Left renal cortex interstitium (tissue), 4 donors: ENCODE data around the gene AK8. TPM values are rescaled to one million over a fixed set of nuclear protein-coding genes. Genes with fewer than 3 reads are reported as not detected.

Experiments
- DNase-seq, 4 donors: peaks; one replicate each; pipeline ENCODE4 v3.0.0-alpha.2; 2013; ENCODE audit warnings: low read depth in 4 of 4, low spot score in 2 of 4, missing footprints in 1 of 4
- polyA plus RNA-seq, 4 donors: library from polyadenylated mRNA; unstranded; fragments of 120-200 nt; gene quantifications; one replicate each; pipeline ENCODE4 v1.2.1, GENCODE V29; 2013; ENCODE audit not compliant: insufficient read length in 4 of 4

Gene AK8
- polyA plus RNA-seq, 4 donors: 2.9 to 4.0 (median 3.7) TPM

GRCh38 chr9:132677976-132678375, 200.1 kb downstream of the AK8 start:
- DNase-seq: no peak

Other genes starting within 250 kb of the AK8 start
- 10 to 100 TPM; 16.3 to 20.3 (median 16.8) TPM for gene DDX31, start 208.3 kb downstream of the AK8 start, polyA plus RNA-seq
- 10 to 100 TPM; 24.2 to 26.4 (median 24.9) TPM for gene GTF3C4, start 207.8 kb downstream of the AK8 start, polyA plus RNA-seq
- gene SPACA9, start 614 bp upstream of the AK8 start, polyA plus RNA-seq: 10 to 100 TPM in 2 of 4 donors, 1 to 10 TPM in 2; 8.8 to 11.6 (median 9.5) TPM
- gene TSC1, start 66.3 kb upstream of the AK8 start, polyA plus RNA-seq: 10 to 100 TPM; 29.5 to 67.4 (median 45.0) TPM
- 1 to 10 TPM in 1 of 4 donors, under 1 TPM in 3; 0.71 to 1.0 (median 0.91) TPM for gene GFI1B, start 100.4 kb upstream of the AK8 start, polyA plus RNA-seq
- gene GTF3C5, start 152.7 kb upstream of the AK8 start, polyA plus RNA-seq: 10 to 100 TPM; 61.3 to 85.1 (median 67.9) TPM
- 1 to 10 TPM; 3.5 to 5.8 (median 5.0) TPM for gene CEL, start 183.7 kb upstream of the AK8 start, polyA plus RNA-seq
- gene RALGDS, start 243.0 kb upstream of the AK8 start, polyA plus RNA-seq: 10 to 100 TPM; 32.2 to 47.1 (median 33.5) TPM